Nephron (organoid): ENCODE results near the gene BICC1.

ENCODE experiments used
- H3K27ac Mint-ChIP-seq, 3 experiments: 2 replicates each; pipeline ENCODE4 v1.8.0; 2020; ENCODE audit warnings: mixed read lengths in 3 of 3, mild to moderate bottlenecking in 2 of 3, moderate library complexity in 1 of 3
- H3K27me3 Mint-ChIP-seq: 2 replicates; pipeline ENCODE4 v1.8.0; 2021; ENCODE audit warnings: low read depth, mild to moderate bottlenecking, moderate library complexity, mixed read lengths
- H3K36me3 Mint-ChIP-seq: 2 replicates; pipeline ENCODE4 v1.8.0; 2020; ENCODE audit warnings: low read depth, mixed read lengths
- H3K4me1 Mint-ChIP-seq: 2 replicates; pipeline ENCODE4 v1.8.0; 2020; ENCODE audit warnings: mixed read lengths
- H3K4me3 Mint-ChIP-seq, 3 experiments: 2 replicates each; pipeline ENCODE4 v1.8.0; 2020; ENCODE audit warnings: mild to moderate bottlenecking in 3 of 3, mixed read lengths in 3 of 3, moderate library complexity in 2 of 3
- H3K9me3 Mint-ChIP-seq: 2 replicates; pipeline ENCODE4 v1.8.0; 2020; ENCODE audit warnings: mixed read lengths
- TF ChIP-seq, protein P1 (sequence below), 3 experiments: fragments of 200-600 bp; sonication (generic); IDR thresholded peaks; one replicate each; pipeline ENCODE4 v1.5.0; 2021; ENCODE audit warnings: antibody characterized with exemption in 3 of 3; ENCODE audit not compliant: unreplicated experiment in 3 of 3

Gene BICC1

GRCh38 chr10:58826694-58827093 is 314.0 kb downstream of the BICC1 start:
- Mint-ChIP-seq H3K4me1 (peaks cover 29% of the 10 kb centered on the region), H3K36me3 (peaks cover 22% of the 10 kb centered on the region), H3K27ac (peak overlapping the region in 2 of 3 experiments; percentile 28 to 87)

DNA sequence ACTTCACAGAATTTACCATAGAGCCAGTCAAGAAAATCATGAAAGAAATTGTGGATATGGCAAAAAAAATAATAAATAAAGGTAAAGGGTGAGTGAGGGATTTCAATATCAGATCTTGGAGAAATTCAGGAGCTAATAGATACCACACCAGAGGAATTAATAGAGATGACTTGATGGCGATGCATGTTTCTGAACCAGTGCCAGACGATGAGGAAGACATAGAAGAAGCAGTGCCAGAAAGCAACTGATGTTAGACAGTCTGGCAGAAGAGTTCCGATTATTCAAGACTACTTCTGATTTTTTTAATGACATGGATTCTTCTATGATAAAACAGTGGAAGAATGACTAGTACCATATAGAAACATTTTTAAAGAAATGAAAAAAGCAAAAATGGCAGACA is 314.7 kb downstream of the BICC1 start:
- Mint-ChIP-seq H3K4me1 (peaks cover 30% of the 10 kb centered on the region), H3K4me3 (no peak overlapping the region), H3K27ac (peak overlapping the region in 1 of 3 experiments; percentile 87), H3K9me3 (no peaks in the 10 kb centered on the region), H3K36me3 (peaks cover 22% of the 10 kb centered on the region), H3K27me3 (no peaks in the 10 kb centered on the region)
- TF ChIP-seq, protein P1, sequence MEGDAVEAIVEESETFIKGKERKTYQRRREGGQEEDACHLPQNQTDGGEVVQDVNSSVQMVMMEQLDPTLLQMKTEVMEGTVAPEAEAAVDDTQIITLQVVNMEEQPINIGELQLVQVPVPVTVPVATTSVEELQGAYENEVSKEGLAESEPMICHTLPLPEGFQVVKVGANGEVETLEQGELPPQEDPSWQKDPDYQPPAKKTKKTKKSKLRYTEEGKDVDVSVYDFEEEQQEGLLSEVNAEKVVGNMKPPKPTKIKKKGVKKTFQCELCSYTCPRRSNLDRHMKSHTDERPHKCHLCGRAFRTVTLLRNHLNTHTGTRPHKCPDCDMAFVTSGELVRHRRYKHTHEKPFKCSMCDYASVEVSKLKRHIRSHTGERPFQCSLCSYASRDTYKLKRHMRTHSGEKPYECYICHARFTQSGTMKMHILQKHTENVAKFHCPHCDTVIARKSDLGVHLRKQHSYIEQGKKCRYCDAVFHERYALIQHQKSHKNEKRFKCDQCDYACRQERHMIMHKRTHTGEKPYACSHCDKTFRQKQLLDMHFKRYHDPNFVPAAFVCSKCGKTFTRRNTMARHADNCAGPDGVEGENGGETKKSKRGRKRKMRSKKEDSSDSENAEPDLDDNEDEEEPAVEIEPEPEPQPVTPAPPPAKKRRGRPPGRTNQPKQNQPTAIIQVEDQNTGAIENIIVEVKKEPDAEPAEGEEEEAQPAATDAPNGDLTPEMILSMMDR (IDR thresholded peaks at IDR 0.05; ENCODE audit: unreplicated experiment in 3 of 3), result no peak

More at GRCh38 chr10:58826694-58827093, 314.0 kb downstream of the BICC1 start:
- no peak overlapping the region for H3K4me3 Mint-ChIP-seq
- TF ChIP-seq, protein P1 (IDR thresholded peaks at IDR 0.05; ENCODE audit: unreplicated experiment in 3 of 3), result no peak
- no peaks in the 10 kb centered on the region for H3K9me3 Mint-ChIP-seq
- H3K27me3 Mint-ChIP-seq, result no peaks in the 10 kb centered on the region

GRCh38 chr10:58829839-58830238 is 317.2 kb downstream of the BICC1 start:
- H3K27me3 Mint-ChIP-seq, result no peaks in the 10 kb centered on the region
- H3K4me3 Mint-ChIP-seq, result no peak overlapping the region
- TF ChIP-seq, protein P1 (IDR thresholded peaks at IDR 0.05; ENCODE audit: unreplicated experiment in 3 of 3), result no peak
- peaks cover 8% of the 10 kb centered on the region for H3K36me3 Mint-ChIP-seq
- H3K4me1 Mint-ChIP-seq, result peaks cover 41% of the 10 kb centered on the region
- H3K27ac Mint-ChIP-seq, result peak overlapping the region in 2 of 3 experiments; percentile 15 to 70
- H3K9me3 Mint-ChIP-seq, result no peaks in the 10 kb centered on the region

GRCh38 chr10:58830697-58831096 is 318.0 kb downstream of the BICC1 start:
- no peaks in the 10 kb centered on the region for H3K27me3 Mint-ChIP-seq

DNA sequence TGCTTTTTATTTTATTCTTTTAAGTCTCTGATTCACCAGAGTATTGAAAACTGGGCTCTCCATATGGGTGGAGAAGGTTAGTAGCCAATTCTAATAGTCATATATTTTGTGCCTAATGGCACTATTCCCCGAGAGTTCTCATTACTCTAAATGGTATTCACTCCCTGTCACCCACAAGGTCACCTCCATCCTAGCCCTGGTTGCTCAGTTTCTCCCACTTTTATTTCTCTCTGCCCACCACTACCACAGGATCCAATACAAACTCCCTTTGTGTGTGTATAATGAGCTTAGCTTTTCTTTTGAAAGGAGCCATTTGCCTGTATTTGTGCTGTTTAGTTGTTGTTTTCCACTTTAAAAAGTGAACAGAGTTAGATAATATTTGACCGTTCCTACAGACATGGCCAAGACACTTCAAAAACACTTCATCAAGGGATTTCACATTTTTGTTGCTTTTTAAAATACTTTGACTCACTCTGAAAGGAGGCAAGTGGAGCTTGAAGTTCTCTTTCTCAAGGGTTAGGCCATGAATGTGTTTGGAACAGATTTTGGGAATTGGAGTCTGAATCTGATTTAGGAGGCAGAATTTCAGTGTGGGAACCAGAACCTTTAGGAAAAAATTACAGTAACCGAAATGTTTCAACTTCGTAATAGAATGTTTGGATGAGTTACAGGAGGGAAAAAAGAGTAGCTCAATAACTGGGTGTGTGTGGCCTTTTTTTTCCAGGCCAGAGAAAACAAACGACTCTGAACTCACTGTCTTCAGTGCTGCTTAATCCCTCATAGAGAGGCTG is 321.3 kb downstream of the BICC1 start:
- peaks cover 73% of the 10 kb centered on the region for H3K4me1 Mint-ChIP-seq
- no peaks in the 10 kb centered on the region for H3K9me3 Mint-ChIP-seq
- peak overlapping the region; percentile 74 to 91 (median 87) for H3K27ac Mint-ChIP-seq
- TF ChIP-seq, protein P1 (IDR thresholded peaks at IDR 0.05; ENCODE audit: unreplicated experiment in 3 of 3), result no peak
- H3K27me3 Mint-ChIP-seq, result no peaks in the 10 kb centered on the region
- H3K36me3 Mint-ChIP-seq, result no peaks in the 10 kb centered on the region
- no peak overlapping the region for H3K4me3 Mint-ChIP-seq

More at GRCh38 chr10:58830697-58831096, 318.0 kb downstream of the BICC1 start:
- Mint-ChIP-seq H3K4me3 (no peak overlapping the region), H3K4me1 (peaks cover 45% of the 10 kb centered on the region), H3K27ac (peak overlapping the region; percentile 15 to 70 (median 31)), H3K36me3 (peaks cover 8% of the 10 kb centered on the region), H3K9me3 (no peaks in the 10 kb centered on the region)
- TF ChIP-seq, protein P1 (IDR thresholded peaks at IDR 0.05; ENCODE audit: unreplicated experiment in 3 of 3), result no peak
